GM13976 (cell line): Measurements from ENCODE around the gene PLP2.
A peak's percentile ranks its signal among the peaks of the same experiment; 100 is the strongest.

Experiments used
- DNase-seq: peaks from one replicate; pipeline ENCODE4 v3.0.0; 2012; ENCODE audit warnings: low spot score
- CTCF ChIP-seq: IDR thresholded peaks from 2 replicates; pipeline ENCODE4 v1.5.1; 2012; ENCODE audit warnings: borderline replicate concordance, mild to moderate bottlenecking; ENCODE audit not compliant: insufficient read depth; ENCODE audit errors: extremely low read depth, missing control alignments, control extremely low read depth
- in situ Hi-C: fragments of 300-500 bp; cut with MboI; formaldehyde crosslinking; loops from one replicate; pipeline ENCODE4 v1.12.0; 2022; ENCODE audit warnings: low sequenced_read_pairs, mixed read lengths, inconsistent platforms; ENCODE audit not compliant: unreplicated experiment

Gene PLP2

GRCh38 chrX:49187526-49187925 is 15.8 kb downstream of the PLP2 start:
- TF ChIP-seq CTCF = no peak
- no peak for DNase-seq
- in situ Hi-C loops = no loop called here

GRCh38 chrX:49188468-49189076 is 16.9 kb downstream of the PLP2 start:
- no peak for TF ChIP-seq CTCF
- no peak for DNase-seq
- in situ Hi-C loops = no loop called here

GRCh38 chrX:49189606-49190005 is 17.9 kb downstream of the PLP2 start:
- in situ Hi-C loops = no loop called here
- no peak for DNase-seq
- no peak for TF ChIP-seq CTCF

- peak; percentile 87 for DNase-seq
These were observed 19.3 kb downstream of the PLP2 start for GRCh38 chrX:49190821-49191573.

GRCh38 chrX:49191574-49192011 is 19.9 kb downstream of the PLP2 start:
- in situ Hi-C loops = no loop called here
- DNase-seq = no peak
- TF ChIP-seq CTCF = no peak

More at GRCh38 chrX:49190821-49191573, 19.3 kb downstream of the PLP2 start:
- in situ Hi-C loops = no loop called here
- no peak for TF ChIP-seq CTCF

GRCh38 chrX:49192722-49193328 is 21.1 kb downstream of the PLP2 start:
- in situ Hi-C loops = no loop called here
- no peak for DNase-seq
- peak; percentile 55 for TF ChIP-seq CTCF
